Tibial nerve (tissue), 4 donors: ENCODE measurements around the gene CCS.

ENCODE experiments used
- CTCF ChIP-seq, 5 experiments: fragments of 200-600 bp in 3 of 5; fragments of 450-650 bp in 2 of 5; sonication (generic) in 3 of 5; IDR thresholded peaks; one replicate each; pipeline ENCODE4 v1.5.1; 2016 to 2019; ENCODE audit warnings: antibody characterized with exemption in 5 of 5, mild to moderate bottlenecking in 3 of 5, moderate library complexity in 2 of 5
- EP300 ChIP-seq, 2 donors: sonication (generic); formaldehyde crosslinking; IDR thresholded peaks; one replicate each; pipeline ENCODE4 v1.6.1; 2017; ENCODE audit warnings: antibody characterized with exemption in 2 of 2, mild to moderate bottlenecking in 1 of 2
- POLR2A ChIP-seq, 2 donors: fragments of 450-650 bp; IDR thresholded peaks; one replicate each; pipeline ENCODE4 v1.6.1; 2017; ENCODE audit warnings: antibody characterized with exemption in 2 of 2, mild to moderate bottlenecking in 2 of 2, moderate library complexity in 2 of 2

GRCh38 chr11:66638177-66639065 is 45.4 kb downstream of the CCS start, which contains the start of gene RBM4:
- TF ChIP-seq EP300 (IDR thresholded peaks at IDR 0.05) (peak; percentile 15 to 99), POLR2A (IDR thresholded peaks at IDR 0.05) (peak; percentile 84 to 97), CTCF (IDR thresholded peaks at IDR 0.05) (peak in 1 of 5 experiments; percentile 49)
